Lung microvascular endothelial cell (primary cell): ENCODE results near the gene VASP. TPM values are rescaled to one million over a fixed set of nuclear protein-coding genes. Genes with fewer than 3 reads are reported as not detected.

Experiments used
- DNase-seq, 2 donors: peaks; one replicate each; pipeline versions ENCODE4 v3.0.0 to v3.0.0-alpha.2; 2010; ENCODE audit warnings: low read depth in 2 of 2
- total RNA-seq: library from RNA; depleted of rRNA; stranded (reverse); fragments of >200 nt; gene quantifications from 2 replicates; pipeline ENCODE4 v1.2.1, GENCODE V29; 2014

Gene VASP
- total RNA-seq, 1 donor from 2014 or later = 32.9 TPM

- no peak for DNase-seq
Measured at GRCh38 chr19:45514376-45515051, 7.2 kb downstream of the VASP start.

- peak in 1 of 2 donors; percentile 33 for DNase-seq
Measured at GRCh38 chr19:45515081-45515624, 7.9 kb downstream of the VASP start.

- no peak for DNase-seq
Measured at GRCh38 chr19:45515807-45516401, 8.6 kb downstream of the VASP start.

- no peak for DNase-seq
Measured at GRCh38 chr19:45517238-45517637, 10.0 kb downstream of the VASP start.

- no peak for DNase-seq
Measured at GRCh38 chr19:45517641-45518468, 10.6 kb downstream of the VASP start.

- DNase-seq = no peak
Measured at GRCh38 chr19:45518469-45518826, 11.2 kb downstream of the VASP start.

GRCh38 chr19:45522010-45522941 lies 15.0 kb downstream of the VASP start:
- no peak for DNase-seq

- DNase-seq = peak; percentile 85 to 93
Measured at GRCh38 chr19:45523642-45524256, 16.5 kb downstream of the VASP start.

GRCh38 chr19:45524575-45525129 lies 17.4 kb downstream of the VASP start:
- DNase-seq = no peak

- DNase-seq = peak; percentile 59 to 66
Measured at GRCh38 chr19:45526143-45526542, 18.9 kb downstream of the VASP start.

GRCh38 chr19:45526971-45527370 lies 19.7 kb downstream of the VASP start:
- no peak for DNase-seq

- no peak for DNase-seq
Measured at GRCh38 chr19:45527731-45528130, 20.5 kb downstream of the VASP start.

- DNase-seq = peak in 1 of 2 donors; percentile 52
Measured at GRCh38 chr19:45528149-45528743, 21.0 kb downstream of the VASP start.

GRCh38 chr19:45528744-45529419 lies 21.6 kb downstream of the VASP start:
- DNase-seq = peak in 1 of 2 donors; percentile 11

- DNase-seq = no peak
Measured at GRCh38 chr19:45529420-45529785, 22.1 kb downstream of the VASP start.

GRCh38 chr19:45531349-45531748 lies 24.1 kb downstream of the VASP start:
- DNase-seq = no peak

- DNase-seq = no peak
Measured at GRCh38 chr19:45539459-45539858, 32.2 kb downstream of the VASP start.

GRCh38 chr19:45542234-45542668 lies 35.0 kb downstream of the VASP start:
- DNase-seq = no peak

GRCh38 chr19:45547211-45547770 lies 40.0 kb downstream of the VASP start:
- DNase-seq = no peak
